Smooth muscle cell (in vitro differentiated cells): ENCODE measurements around the gene DNM3. TPM values are rescaled to one million over a fixed set of nuclear protein-coding genes. Genes with fewer than 3 reads are reported as not detected.

Experiments
- DNase-seq: peaks from one replicate; lab custom pipeline; 2025; ENCODE audit not compliant: unreplicated experiment; lab: John Stamatoyannopoulos, UW
- H2AFZ ChIP-seq: fragments of 200-600 bp; sonication (generic); 2 replicates; pipeline ENCODE4 v1.6.0; 2016; ENCODE audit warnings: antibody characterized with exemption, low read depth, mild to moderate bottlenecking
- H3F3A ChIP-seq: fragments of 200-600 bp; sonication (generic); 2 replicates; pipeline ENCODE4 v1.6.0; 2017; ENCODE audit warnings: antibody characterized with exemption, low read depth
- H3K27ac ChIP-seq: fragments of 200-600 bp; sonication (generic); 2 replicates; pipeline ENCODE4 v1.5.1; 2016; ENCODE audit warnings: low read depth, mild to moderate bottlenecking
- H3K27me3 ChIP-seq: fragments of 200-600 bp; sonication (generic); 2 replicates; pipeline ENCODE4 v1.6.1; 2016; ENCODE audit warnings: low read depth, mild to moderate bottlenecking
- H3K36me3 ChIP-seq: fragments of 200-600 bp; sonication (generic); 2 replicates; pipeline ENCODE4 v1.5.1; 2016; ENCODE audit warnings: low read depth
- H3K4me1 ChIP-seq: fragments of 200-600 bp; sonication (generic); 2 replicates; pipeline ENCODE4 v1.5.1; 2016; ENCODE audit warnings: low read depth
- H3K4me2 ChIP-seq: fragments of 200-600 bp; sonication (generic); 2 replicates; pipeline ENCODE4 v1.6.0; 2016; ENCODE audit warnings: mild to moderate bottlenecking
- H3K4me3 ChIP-seq: fragments of 200-600 bp; sonication (generic); 2 replicates; pipeline ENCODE4 v1.5.1; 2016; ENCODE audit warnings: mild to moderate bottlenecking
- H3K79me2 ChIP-seq: fragments of 200-600 bp; sonication (generic); 2 replicates; pipeline ENCODE4 v1.6.0; 2016; ENCODE audit warnings: low read depth, mild to moderate bottlenecking
- H3K9ac ChIP-seq: fragments of 200-600 bp; sonication (generic); 2 replicates; pipeline ENCODE4 v1.6.0; 2016; ENCODE audit warnings: low read depth
- H3K9me3 ChIP-seq: fragments of 200-600 bp; sonication (generic); replicated peaks from 2 replicates; pipeline ENCODE4 v1.5.1; 2016; ENCODE audit warnings: low read depth
- H4K20me1 ChIP-seq: fragments of 200-600 bp; sonication (generic); 2 replicates; pipeline ENCODE4 v1.6.0; 2016; ENCODE audit warnings: low read depth
- CTCF ChIP-seq: fragments of 200-600 bp; sonication (generic); IDR thresholded peaks from 2 replicates; pipeline ENCODE4 v1.5.1; 2017; ENCODE audit warnings: borderline replicate concordance, mild to moderate bottlenecking, antibody characterized with exemption; ENCODE audit not compliant: insufficient read depth, poor library complexity, severe bottlenecking
- WGBS: methylation state at CpG from one replicate; pipeline ENCODE4 v1.1.7; 2016; ENCODE audit warnings: low lambda C conversion rate; 5-methylcytosine and 5-hydroxymethylcytosine counted together
- polyA plus RNA-seq: library from polyadenylated mRNA; unstranded; fragments of >200 nt; fragmentation: Nextera tagmentation; extraction: Ambion mirVana; gene quantifications from 2 replicates; pipeline ENCODE4 v1.2.1, GENCODE V29; 2016
- total RNA-seq: library from RNA; depleted of rRNA; stranded (reverse); fragments of >200 nt; gene quantifications from 2 replicates; pipeline ENCODE4 v1.2.3, GENCODE V29; 2014

DNM3 gene
- total and polyA plus RNA-seq, 2 experiments from 2014 or later: 1.7 to 3.0 TPM

- DNase-seq: no peak
- H3K4me3 ChIP-seq: no peak overlapping the region
These were observed 127.9 kb downstream of the DNM3 start for GRCh38 chr1:171969226-171969625.

GRCh38 chr1:171969813-171970212 lies 128.5 kb downstream of the DNM3 start:
- no peak overlapping the region for H3K4me2 ChIP-seq
- 59% methylated on average over 3 of the region's 3 CpGs for WGBS
- no peak overlapping the region for H2AFZ ChIP-seq
- no peak overlapping the region for H3K27ac ChIP-seq
- H3K9ac ChIP-seq: no peak overlapping the region
- H3F3A ChIP-seq: no peaks in the 10 kb centered on the region
- no peaks in the 10 kb centered on the region for H3K36me3 ChIP-seq
- H3K79me2 ChIP-seq: no peaks in the 10 kb centered on the region
- no peaks in the 10 kb centered on the region for H3K9me3 ChIP-seq
- no peaks in the 10 kb centered on the region for H4K20me1 ChIP-seq
- no peak for TF ChIP-seq CTCF
- H3K27me3 ChIP-seq: no peaks in the 10 kb centered on the region
- no peak overlapping the region for H3K4me3 ChIP-seq
- no peaks in the 10 kb centered on the region for H3K4me1 ChIP-seq
- no peak for DNase-seq

More at GRCh38 chr1:171969226-171969625, 127.9 kb downstream of the DNM3 start:
- Histone ChIP-seq H3K4me1 (no peaks in the 10 kb centered on the region), H3K79me2 (no peaks in the 10 kb centered on the region), H3K27ac (no peak overlapping the region), H3K9ac (no peak overlapping the region), H3K4me2 (no peak overlapping the region), H2AFZ (no peak overlapping the region), H3K27me3 (no peaks in the 10 kb centered on the region), H3K36me3 (no peaks in the 10 kb centered on the region), H3F3A (no peaks in the 10 kb centered on the region), H4K20me1 (no peaks in the 10 kb centered on the region), H3K9me3 (no peaks in the 10 kb centered on the region)
- WGBS: 43% methylated on average over 2 of the region's 2 CpGs
- TF ChIP-seq CTCF: no peak

GRCh38 chr1:171972846-171973245 lies 131.5 kb downstream of the DNM3 start:
- H3K9me3 ChIP-seq: no peaks in the 10 kb centered on the region
- H3K27ac ChIP-seq: no peak overlapping the region
- H3F3A ChIP-seq: no peaks in the 10 kb centered on the region
- TF ChIP-seq CTCF: no peak
- no peaks in the 10 kb centered on the region for H4K20me1 ChIP-seq
- no peaks in the 10 kb centered on the region for H3K27me3 ChIP-seq
- H3K36me3 ChIP-seq: no peaks in the 10 kb centered on the region
- WGBS: 79% methylated on average over 3 of the region's 3 CpGs
- H3K4me2 ChIP-seq: no peak overlapping the region
- no peak overlapping the region for H3K9ac ChIP-seq
- no peak overlapping the region for H2AFZ ChIP-seq
- no peaks in the 10 kb centered on the region for H3K79me2 ChIP-seq
- no peaks in the 10 kb centered on the region for H3K4me1 ChIP-seq
- DNase-seq: no peak
- no peak overlapping the region for H3K4me3 ChIP-seq

GRCh38 chr1:171973421-171973820 lies 132.1 kb downstream of the DNM3 start:
- Histone ChIP-seq H2AFZ (no peak overlapping the region), H3K4me1 (no peaks in the 10 kb centered on the region), H3F3A (no peaks in the 10 kb centered on the region), H3K36me3 (no peaks in the 10 kb centered on the region), H3K9me3 (no peaks in the 10 kb centered on the region), H3K4me3 (no peak overlapping the region), H4K20me1 (no peaks in the 10 kb centered on the region), H3K79me2 (no peaks in the 10 kb centered on the region), H3K27me3 (no peaks in the 10 kb centered on the region), H3K4me2 (no peak overlapping the region), H3K27ac (no peak overlapping the region), H3K9ac (no peak overlapping the region)
- no peak for DNase-seq
- no peak for TF ChIP-seq CTCF
